A673 (cell line): ENCODE data around the gene POLR3G. TPM values are rescaled to one million over a fixed set of nuclear protein-coding genes. Genes with fewer than 3 reads are reported as not detected.

Source experiments
- BruUV-seq: library from RNA; stranded (reverse); fragments of 400-500 nt; replicated peaks from 2 replicates; lab custom pipeline; 2021; lab: Mats Ljungman, UMichigan
- CTCF ChIA-PET: fragments of 300-600 bp; sonication (Branson Sonifier 250); formaldehyde crosslinking; loops from one replicate; lab custom pipeline; 2022; ENCODE audit warnings: antibody characterized with exemption; lab: Charles Lee
- POLR2A ChIA-PET: fragments of 300-600 bp; sonication (Branson Sonifier 250); formaldehyde crosslinking; loops from one replicate; lab custom pipeline; 2022; ENCODE audit warnings: antibody characterized with exemption; ENCODE audit not compliant: low non-redundant PET; lab: Charles Lee
- DNase-seq: peaks from one replicate; pipeline ENCODE4 v3.0.0-alpha.2; 2015; ENCODE audit warnings: low spot score
- H3K27ac ChIP-seq: fragments of 200-600 bp; sonication (generic); 2 replicates; pipeline ENCODE4 v1.5.1; 2016; ENCODE audit warnings: mixed run types, low read depth, mild to moderate bottlenecking, mixed read lengths, antibody characterized with exemption, low read length; ENCODE audit not compliant: poor library complexity, severe bottlenecking
- H3K27me3 ChIP-seq: fragments of 200-600 bp; sonication (generic); replicated peaks from 2 replicates; pipeline ENCODE4 v1.6.1; 2017; ENCODE audit warnings: mixed run types, low read depth, mild to moderate bottlenecking, mixed read lengths, antibody characterized with exemption, low read length; ENCODE audit not compliant: insufficient read depth, poor library complexity
- H3K36me3 ChIP-seq: fragments of 200-600 bp; sonication (generic); 2 replicates; pipeline ENCODE4 v1.6.1; 2016; ENCODE audit warnings: mixed run types, mild to moderate bottlenecking, mixed read lengths, antibody characterized with exemption, low read length; ENCODE audit not compliant: insufficient read depth, poor library complexity, severe bottlenecking
- H3K4me1 ChIP-seq: fragments of 200-600 bp; sonication (generic); 2 replicates; pipeline ENCODE4 v1.6.1; 2017; ENCODE audit warnings: mixed run types, mild to moderate bottlenecking, mixed read lengths, antibody characterized with exemption, low read length; ENCODE audit not compliant: insufficient read depth, poor library complexity, severe bottlenecking
- H3K4me3 ChIP-seq: fragments of 200-600 bp; sonication (generic); 2 replicates; pipeline ENCODE4 v1.5.1; 2016; ENCODE audit warnings: low read depth, mixed run types, mild to moderate bottlenecking, mixed read lengths, low read length; ENCODE audit not compliant: poor library complexity, severe bottlenecking
- H3K9me3 ChIP-seq: fragments of 200-600 bp; sonication (generic); 2 replicates; pipeline ENCODE4 v1.6.1; 2016; ENCODE audit warnings: mixed run types, low read depth, mild to moderate bottlenecking, mixed read lengths, antibody characterized with exemption, low read length; ENCODE audit not compliant: poor library complexity, severe bottlenecking
- EZH2 ChIP-seq: fragments of 200-600 bp; sonication (generic); IDR thresholded peaks from 2 replicates; pipeline ENCODE4 v1.6.1; 2017; ENCODE audit warnings: borderline replicate concordance, low read depth, mild to moderate bottlenecking, mixed read lengths, antibody characterized with exemption, low read length; ENCODE audit not compliant: poor library complexity, severe bottlenecking
- intact Hi-C: fragments of 100-400 bp; cut with micrococcal nuclease; formaldehyde crosslinking; loops from one replicate; pipeline ENCODE4 v1.10.0; 2022; ENCODE audit not compliant: unreplicated experiment
- total RNA-seq: library from RNA; stranded (reverse); gene quantifications from 2 replicates; pipeline ENCODE4 v1.2.3, GENCODE V29; 2021
- TF ChIP-seq, protein P1 (sequence below): fragments of 300-800, 200-600 bp; sonication (generic); conservative IDR thresholded peaks from 2 replicates; pipeline ENCODE4 v1.5.1; 2017; ENCODE audit warnings: low read depth, mild to moderate bottlenecking, antibody characterized with exemption, low read length, moderate library complexity, mixed read lengths

The POLR3G gene
- total RNA-seq, 1 experiment from 2014 or later = 10.6 TPM

DNA sequence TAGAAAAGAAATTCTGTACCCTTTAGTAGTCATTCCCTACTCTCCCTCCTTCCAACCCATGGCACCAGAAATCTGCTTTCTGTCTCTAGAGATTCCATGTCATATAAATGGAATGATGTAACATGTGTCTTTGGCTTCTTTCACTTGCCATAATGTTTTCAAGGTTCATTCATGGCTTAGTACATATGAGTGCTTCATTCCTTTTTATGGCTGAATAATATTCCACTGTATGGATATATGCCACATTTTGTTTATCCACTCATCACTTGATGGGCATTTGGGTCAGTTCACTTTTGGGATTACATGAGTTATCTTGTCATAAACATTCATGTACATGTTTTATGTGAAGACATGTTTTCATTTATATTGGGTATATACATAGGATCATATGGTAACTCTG is 19.4 kb downstream of the POLR3G start:
- intact Hi-C loops = no loop called here
- POLR2A ChIA-PET = no interaction called here
- DNase-seq = no peak
- Histone ChIP-seq H3K4me1 (no peaks in the 10 kb centered on the region), H3K9me3 (peaks cover 4% of the 10 kb centered on the region), H3K27me3 (no peaks in the 10 kb centered on the region), H3K4me3 (no peak overlapping the region), H3K27ac (no peak overlapping the region), H3K36me3 (no peaks in the 10 kb centered on the region)
- no TSS peak for BruUV-seq
- CTCF ChIA-PET = no interaction called here
- TF ChIP-seq, protein P1, sequence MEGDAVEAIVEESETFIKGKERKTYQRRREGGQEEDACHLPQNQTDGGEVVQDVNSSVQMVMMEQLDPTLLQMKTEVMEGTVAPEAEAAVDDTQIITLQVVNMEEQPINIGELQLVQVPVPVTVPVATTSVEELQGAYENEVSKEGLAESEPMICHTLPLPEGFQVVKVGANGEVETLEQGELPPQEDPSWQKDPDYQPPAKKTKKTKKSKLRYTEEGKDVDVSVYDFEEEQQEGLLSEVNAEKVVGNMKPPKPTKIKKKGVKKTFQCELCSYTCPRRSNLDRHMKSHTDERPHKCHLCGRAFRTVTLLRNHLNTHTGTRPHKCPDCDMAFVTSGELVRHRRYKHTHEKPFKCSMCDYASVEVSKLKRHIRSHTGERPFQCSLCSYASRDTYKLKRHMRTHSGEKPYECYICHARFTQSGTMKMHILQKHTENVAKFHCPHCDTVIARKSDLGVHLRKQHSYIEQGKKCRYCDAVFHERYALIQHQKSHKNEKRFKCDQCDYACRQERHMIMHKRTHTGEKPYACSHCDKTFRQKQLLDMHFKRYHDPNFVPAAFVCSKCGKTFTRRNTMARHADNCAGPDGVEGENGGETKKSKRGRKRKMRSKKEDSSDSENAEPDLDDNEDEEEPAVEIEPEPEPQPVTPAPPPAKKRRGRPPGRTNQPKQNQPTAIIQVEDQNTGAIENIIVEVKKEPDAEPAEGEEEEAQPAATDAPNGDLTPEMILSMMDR = no peak
- TF ChIP-seq EZH2 = no peak

DNA sequence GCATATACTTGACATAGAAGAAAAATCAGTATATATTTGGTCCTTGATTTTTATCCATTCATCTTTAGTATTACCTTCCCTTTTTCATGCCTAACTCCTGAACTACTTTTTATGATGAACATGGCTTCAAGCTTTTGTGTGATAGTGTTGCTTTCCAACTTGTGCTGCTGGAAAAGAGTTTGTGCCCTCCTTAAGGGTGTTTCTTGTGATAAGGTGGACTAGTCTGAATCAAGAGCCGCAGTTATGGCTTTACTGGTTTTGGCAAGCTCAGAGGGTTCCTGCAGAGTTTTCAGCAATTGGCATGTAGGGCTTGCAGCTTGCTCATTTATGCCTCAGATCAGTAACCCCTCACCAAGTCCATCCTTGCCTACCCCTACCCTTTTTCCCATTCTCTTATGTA is 20.5 kb downstream of the POLR3G start:
- Histone ChIP-seq H3K9me3 (peaks cover 4% of the 10 kb centered on the region), H3K4me1 (no peaks in the 10 kb centered on the region), H3K36me3 (no peaks in the 10 kb centered on the region), H3K27me3 (no peaks in the 10 kb centered on the region), H3K27ac (no peak overlapping the region), H3K4me3 (no peak overlapping the region)
- BruUV-seq = no TSS peak
- intact Hi-C loops = no loop called here
- TF ChIP-seq EZH2 = no peak
- TF ChIP-seq, protein P1 = no peak
- no peak for DNase-seq
- CTCF ChIA-PET = no interaction called here
- POLR2A ChIA-PET = interaction anchor here (0.6 to 1.1 kb wide), 2 partner anchors 19 to 20 kb away, joined by 3 read pairs; no protein-coding TSS in a partner anchor

DNA sequence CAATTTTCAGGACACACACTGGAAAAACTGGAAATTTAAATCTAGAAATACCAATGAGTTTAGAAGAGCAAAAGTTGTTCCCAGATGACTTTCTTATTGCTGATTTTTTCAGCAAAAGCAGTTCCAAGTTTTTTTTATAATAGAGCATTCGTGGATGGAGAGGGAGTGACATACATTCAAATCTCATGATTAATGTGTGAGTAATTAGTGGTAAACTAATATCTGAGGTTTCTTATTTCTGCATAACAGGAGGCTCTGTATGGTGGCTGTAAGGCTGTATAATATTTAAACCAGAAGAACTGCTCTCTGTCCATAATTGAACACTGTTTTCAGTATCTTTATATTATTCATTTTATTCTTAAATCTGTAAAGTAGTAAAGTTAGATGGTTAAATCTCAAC is 28.9 kb downstream of the POLR3G start:
- Histone ChIP-seq H3K4me1 (no peaks in the 10 kb centered on the region), H3K4me3 (no peak overlapping the region), H3K9me3 (no peaks in the 10 kb centered on the region), H3K27ac (no peak overlapping the region), H3K27me3 (no peaks in the 10 kb centered on the region), H3K36me3 (no peaks in the 10 kb centered on the region)
- no peak for DNase-seq
- TF ChIP-seq EZH2 = no peak
- TF ChIP-seq, protein P1 = no peak
- ChIA-PET CTCF (no interaction called here), POLR2A (no interaction called here)
- intact Hi-C loops = no loop called here
- no TSS peak for BruUV-seq
